Measurements from ENCODE around the gene CASZ1. TPM values are rescaled to one million over a fixed set of nuclear protein-coding genes. Genes with fewer than 3 reads are reported as not detected.

The CASZ1 gene
- total RNA-seq, 2 donors from 2014 or later = 45.0 to 56.0 TPM

DNA sequence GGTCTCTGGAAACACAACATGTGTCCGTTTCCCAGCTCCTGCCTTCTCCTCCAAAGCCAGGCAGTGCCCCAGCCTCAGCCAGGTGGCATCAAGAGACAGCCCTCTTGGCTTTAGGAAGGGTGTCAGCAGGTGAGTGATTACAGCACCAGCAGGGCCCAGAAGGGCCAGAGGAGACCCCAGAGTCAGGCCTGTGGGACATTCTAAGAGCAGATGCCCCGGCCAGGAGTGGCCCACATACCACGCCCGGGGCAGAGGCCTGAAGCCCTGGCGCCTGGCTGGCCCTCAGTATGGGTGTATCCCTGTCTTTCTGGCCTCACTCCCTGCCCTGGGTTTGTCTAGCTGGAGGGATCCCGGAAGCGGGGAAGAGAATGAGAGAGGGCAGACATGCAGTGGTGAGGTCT, 109.2 kb downstream of the CASZ1 start:
- peaks cover 39% of the 10 kb centered on the region for H3K4me1 ChIP-seq
- H3K9ac ChIP-seq (ENCODE audit: low read depth in 2 of 2, low read length in 2 of 2) = peak overlapping the region; percentile 27 to 67
- no peaks in the 10 kb centered on the region for H3K9me3 ChIP-seq
- H3K27ac ChIP-seq = peak overlapping the region; percentile 80
- H3K27me3 ChIP-seq = no peaks in the 10 kb centered on the region
- peak; percentile 85 for DNase-seq
- H3K4me3 ChIP-seq = no peak overlapping the region
- intact Hi-C loops (cut with DNase I) = loop anchor here (5.0 kb wide), 1 partner anchor 105 kb away; no protein-coding TSS in a partner anchor
- TF ChIP-seq CTCF (IDR thresholded peaks at IDR 0.05) = no peak
- no peaks in the 10 kb centered on the region for H3K36me3 ChIP-seq

- Histone ChIP-seq H3K4me1 (peaks cover 36% of the 10 kb centered on the region), H3K27ac (peak overlapping the region; percentile 80), H3K9me3 (no peaks in the 10 kb centered on the region), H3K4me3 (no peak overlapping the region), H3K27me3 (no peaks in the 10 kb centered on the region), H3K9ac (ENCODE audit: low read depth in 2 of 2, low read length in 2 of 2) (peak overlapping the region; percentile 44 to 67), H3K36me3 (no peaks in the 10 kb centered on the region)
- intact Hi-C loops (cut with DNase I) = loop anchor here (5.0 kb wide), 1 partner anchor 106 kb away; no protein-coding TSS in a partner anchor
- no peak for TF ChIP-seq CTCF (IDR thresholded peaks at IDR 0.05)
- DNase-seq = no peak
Measured at GRCh38 chr1:10686404-10687040, 109.9 kb downstream of the CASZ1 start.

GRCh38 chr1:10685808-10686403, 110.5 kb downstream of the CASZ1 start:
- H3K4me1 ChIP-seq = peaks cover 36% of the 10 kb centered on the region
- H3K27me3 ChIP-seq = no peaks in the 10 kb centered on the region
- intact Hi-C loops (cut with DNase I) = loop anchor here (5.0 kb wide), 1 partner anchor 106 kb away; no protein-coding TSS in a partner anchor
- no peaks in the 10 kb centered on the region for H3K36me3 ChIP-seq
- DNase-seq = no peak
- peak overlapping the region; percentile 44 to 54 for H3K9ac ChIP-seq (ENCODE audit: low read depth in 2 of 2, low read length in 2 of 2)
- H3K4me3 ChIP-seq = no peak overlapping the region
- peak overlapping the region; percentile 52 for H3K27ac ChIP-seq
- no peak for TF ChIP-seq CTCF (IDR thresholded peaks at IDR 0.05)
- H3K9me3 ChIP-seq = no peaks in the 10 kb centered on the region

- Histone ChIP-seq H3K9ac (ENCODE audit: low read depth in 2 of 2, low read length in 2 of 2) (peak overlapping the region in 1 of 2 donors; percentile 44), H3K36me3 (no peaks in the 10 kb centered on the region), H3K27me3 (no peaks in the 10 kb centered on the region), H3K4me3 (no peak overlapping the region), H3K9me3 (no peaks in the 10 kb centered on the region), H3K27ac (peak overlapping the region; percentile 52), H3K4me1 (peaks cover 42% of the 10 kb centered on the region)
- TF ChIP-seq CTCF (IDR thresholded peaks at IDR 0.05) = no peak
- no peak for DNase-seq
- intact Hi-C loops (cut with DNase I) = loop anchor here (5.0 kb wide), 1 partner anchor 107 kb away; no protein-coding TSS in a partner anchor
Measured at GRCh38 chr1:10685196-10685807, 111.1 kb downstream of the CASZ1 start.

GRCh38 chr1:10684221-10684620, 112.2 kb downstream of the CASZ1 start:
- peaks cover 41% of the 10 kb centered on the region for H3K4me1 ChIP-seq
- no peak for DNase-seq
- no peaks in the 10 kb centered on the region for H3K27me3 ChIP-seq
- no peak overlapping the region for H3K9ac ChIP-seq (ENCODE audit: low read depth in 2 of 2, low read length in 2 of 2)
- H3K9me3 ChIP-seq = no peaks in the 10 kb centered on the region
- H3K4me3 ChIP-seq = no peak overlapping the region
- H3K36me3 ChIP-seq = no peaks in the 10 kb centered on the region
- intact Hi-C loops (cut with DNase I) = no loop called here
- no peak overlapping the region for H3K27ac ChIP-seq
- no peak for TF ChIP-seq CTCF (IDR thresholded peaks at IDR 0.05)

Measured in colonic mucosa (tissue), 4 donors.